NCI-H2196 (cell line): ENCODE data around the gene HOXD9.
A peak's percentile ranks its signal among the peaks of the same experiment; 100 is the strongest.

Experiments used
- DNase-seq: peaks from one replicate; lab custom pipeline; 2025; ENCODE audit not compliant: unreplicated experiment; lab: John Stamatoyannopoulos, UW

The HOXD9 gene

DNA sequence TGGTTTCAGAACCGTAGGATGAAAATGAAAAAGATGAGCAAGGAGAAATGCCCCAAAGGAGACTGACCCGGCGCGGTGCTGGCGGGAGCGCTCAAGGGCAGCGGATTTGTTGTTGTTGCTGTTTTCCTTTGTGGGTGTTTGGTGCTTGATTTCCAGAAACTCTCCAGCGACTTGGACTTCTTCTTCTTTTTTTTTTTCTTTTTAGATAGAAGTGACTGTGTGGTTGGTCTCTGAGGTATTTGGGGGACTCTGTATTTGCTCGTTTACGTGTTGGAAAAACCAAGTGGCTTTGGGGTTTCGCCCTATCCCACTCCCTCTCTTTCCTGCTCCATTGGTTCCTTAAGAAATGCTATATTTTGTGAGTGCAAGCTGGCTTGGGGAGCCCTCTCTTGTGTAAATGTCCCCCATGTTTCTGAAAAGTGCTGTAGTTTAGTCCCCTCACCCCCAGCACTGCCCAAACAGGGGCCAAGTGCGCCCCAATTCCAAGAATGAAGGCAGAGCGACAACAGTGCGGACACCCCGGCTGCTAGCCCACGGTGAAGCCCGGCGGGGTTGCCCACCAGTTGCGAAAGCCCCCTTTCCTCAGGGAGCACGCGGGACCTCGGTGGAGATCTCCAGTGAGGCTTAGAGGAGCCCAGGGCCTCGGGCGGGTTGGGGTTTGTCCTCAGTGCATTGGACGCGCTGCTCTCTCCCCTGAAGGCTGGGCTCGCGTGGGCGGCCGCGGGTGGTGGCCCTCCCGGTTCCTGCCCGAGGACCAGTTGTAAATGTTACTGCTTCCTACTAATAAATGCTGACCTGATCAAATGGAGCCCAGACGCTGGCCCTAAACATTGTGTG, 1.8 kb downstream of the HOXD9 start:
- DNase-seq: no peak

DNA sequence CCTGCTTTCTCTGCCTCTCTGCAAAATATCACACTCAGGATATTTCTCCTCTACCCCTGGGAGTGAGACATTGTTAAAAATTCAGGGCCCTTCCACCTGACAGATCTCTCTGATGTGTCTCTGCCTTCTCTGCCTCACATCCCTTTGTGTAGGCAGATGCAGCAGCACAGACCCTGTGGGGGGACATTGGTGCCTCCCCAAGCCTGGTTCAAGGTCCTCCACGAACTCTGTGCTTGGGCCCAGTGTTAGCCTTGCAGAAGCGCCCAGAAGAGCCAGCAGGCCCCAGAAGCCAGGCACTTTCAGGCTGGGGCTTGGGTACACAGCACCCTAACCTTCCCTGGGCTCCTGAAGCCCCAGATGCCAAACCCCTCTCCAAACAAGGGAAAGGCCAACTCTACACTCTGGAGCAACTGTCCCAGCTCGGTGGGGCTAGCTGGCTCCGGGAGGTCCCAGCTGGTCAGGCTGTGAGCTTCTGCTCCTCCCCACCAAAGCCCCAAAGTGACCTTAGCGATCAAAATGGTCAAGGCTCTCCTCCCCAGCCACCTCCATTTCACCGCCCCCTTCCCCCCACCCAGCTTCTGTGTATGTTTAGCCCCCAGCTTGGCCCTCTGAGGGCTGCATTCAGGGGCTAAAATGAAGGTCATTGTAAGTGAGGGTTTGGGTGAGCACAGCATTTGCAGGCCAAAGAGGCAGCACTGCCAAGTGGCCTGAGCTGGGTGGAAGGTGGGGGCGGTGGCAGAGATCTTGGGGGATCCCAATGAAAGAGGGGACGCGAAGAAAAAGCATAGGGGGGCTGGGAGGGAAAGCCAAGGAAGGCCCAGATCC, 2.6 kb downstream of the HOXD9 start:
- DNase-seq: no peak

- DNase-seq: no peak
Observed at GRCh38 chr2:176125772-176126054, 3.2 kb downstream of the HOXD9 start.

GRCh38 chr2:176126929-176127773, 4.6 kb downstream of the HOXD9 start:
- peak; percentile 84 for DNase-seq

DNA sequence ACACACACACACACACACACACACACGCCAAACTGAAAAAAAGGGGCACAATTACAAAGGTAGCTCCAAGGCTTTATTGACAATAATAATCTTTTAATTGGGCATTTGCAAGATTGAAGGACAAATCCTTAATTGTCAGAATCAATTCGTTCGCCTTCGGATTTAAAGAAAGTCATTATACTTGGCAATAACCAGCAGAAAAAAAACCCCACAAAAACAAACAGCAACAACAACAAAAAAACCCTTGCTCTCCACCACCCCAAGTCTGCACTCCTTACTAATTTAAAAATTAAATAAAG, 5.2 kb downstream of the HOXD9 start:
- no peak for DNase-seq

DNA sequence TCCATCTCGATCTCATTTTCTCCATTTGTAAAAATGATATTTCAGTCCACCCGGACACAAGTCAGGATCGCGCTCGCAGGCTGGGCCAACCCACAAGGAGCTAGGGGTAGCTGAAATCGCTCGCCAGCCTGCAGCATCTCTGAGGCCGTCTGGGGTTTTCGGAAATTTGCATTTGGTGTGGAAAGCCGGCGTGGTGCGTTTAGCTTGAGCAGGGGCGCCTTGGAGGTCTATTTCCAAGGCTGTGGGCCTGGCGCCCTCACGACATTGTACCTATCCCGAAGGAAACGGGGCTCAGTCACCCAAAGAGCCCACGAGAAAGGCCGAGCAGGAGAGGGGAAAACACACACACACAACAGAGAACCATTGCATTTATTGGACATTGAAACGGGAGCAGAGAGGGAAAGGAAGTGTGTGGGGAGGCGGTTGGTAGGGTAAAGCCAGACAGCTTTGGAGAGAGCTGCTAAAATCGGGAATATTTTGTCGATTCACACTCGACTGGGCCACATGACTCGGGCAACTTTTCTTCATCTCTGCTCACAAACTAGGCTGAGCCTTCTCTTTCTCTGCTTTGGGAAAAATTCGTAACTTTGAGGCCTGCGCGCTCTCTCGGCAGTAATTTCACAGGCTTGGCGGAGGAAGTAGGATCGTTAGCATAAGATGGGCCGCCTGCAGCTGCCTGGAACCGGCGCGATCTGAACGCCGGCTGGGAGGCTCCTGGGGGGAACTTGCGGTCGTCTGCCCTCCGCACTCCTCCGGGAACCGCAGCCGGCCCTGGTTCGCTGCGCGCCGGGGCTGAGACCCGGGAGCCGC, 5.9 kb downstream of the HOXD9 start:
- no peak for DNase-seq

DNA sequence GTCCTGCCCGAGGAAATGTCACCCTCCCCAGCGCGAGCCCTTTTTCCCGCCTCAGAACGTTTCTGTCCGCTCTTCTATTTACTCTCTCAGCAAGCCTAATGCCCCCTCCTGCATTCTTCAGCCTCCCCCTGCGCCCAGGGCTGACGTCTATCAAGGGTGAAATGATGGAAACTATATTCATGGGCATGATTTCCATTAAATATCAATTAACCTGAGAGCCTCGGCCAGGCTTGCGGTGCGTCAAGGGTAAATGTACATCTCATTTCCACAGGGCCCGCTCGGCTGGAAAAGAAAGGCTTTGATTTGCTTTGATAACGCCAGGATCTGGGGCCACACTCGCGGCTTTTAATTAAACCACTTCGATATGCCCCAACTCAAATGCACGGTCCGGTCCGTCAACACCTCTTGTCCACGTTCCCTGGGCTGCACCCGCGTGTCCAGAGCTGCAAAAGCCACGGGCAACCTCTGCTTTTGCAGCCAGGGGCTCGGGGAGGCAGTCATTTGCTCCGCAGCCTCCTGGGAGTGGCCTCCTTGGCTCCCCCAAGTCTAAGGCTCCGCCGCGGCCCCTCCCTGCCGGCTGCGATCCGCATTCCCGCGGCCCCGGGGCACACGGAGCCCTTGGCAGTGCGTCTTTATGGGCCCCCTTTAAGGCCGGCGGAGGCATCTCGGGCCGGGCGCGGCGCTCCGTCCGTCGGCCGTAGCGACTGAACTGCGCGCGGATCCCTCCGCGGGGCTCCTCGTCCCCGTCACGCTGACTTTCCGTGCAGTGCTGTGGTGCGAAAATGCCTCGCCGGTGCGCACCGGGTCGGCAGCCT, 6.7 kb downstream of the HOXD9 start, which contains the start of gene HOXD8:
HOXD8 (plus strand) TSS at position 724 of the 815 bp plus-strand sequence. CDS start 662 bp downstream, outside the sequence.
- no peak for DNase-seq

DNA sequence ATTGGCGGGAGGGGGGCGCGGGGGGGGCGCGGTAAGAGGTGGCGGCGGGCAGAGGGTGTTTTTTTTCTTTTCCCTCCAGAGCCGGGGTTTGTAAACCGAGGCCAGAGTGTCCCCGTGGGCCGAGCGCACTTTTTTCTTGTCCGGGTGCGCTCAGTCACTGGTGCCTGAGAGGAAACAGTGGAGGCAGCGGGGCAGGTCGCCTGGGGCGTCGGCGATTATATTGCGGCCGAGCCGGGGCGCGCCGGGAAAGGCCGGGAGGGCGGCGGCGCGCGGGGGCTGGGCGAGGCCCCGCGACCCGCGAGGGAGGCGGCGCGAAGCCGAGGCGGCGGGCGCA, 7.3 kb downstream of the HOXD9 start:
- no peak for DNase-seq

DNA sequence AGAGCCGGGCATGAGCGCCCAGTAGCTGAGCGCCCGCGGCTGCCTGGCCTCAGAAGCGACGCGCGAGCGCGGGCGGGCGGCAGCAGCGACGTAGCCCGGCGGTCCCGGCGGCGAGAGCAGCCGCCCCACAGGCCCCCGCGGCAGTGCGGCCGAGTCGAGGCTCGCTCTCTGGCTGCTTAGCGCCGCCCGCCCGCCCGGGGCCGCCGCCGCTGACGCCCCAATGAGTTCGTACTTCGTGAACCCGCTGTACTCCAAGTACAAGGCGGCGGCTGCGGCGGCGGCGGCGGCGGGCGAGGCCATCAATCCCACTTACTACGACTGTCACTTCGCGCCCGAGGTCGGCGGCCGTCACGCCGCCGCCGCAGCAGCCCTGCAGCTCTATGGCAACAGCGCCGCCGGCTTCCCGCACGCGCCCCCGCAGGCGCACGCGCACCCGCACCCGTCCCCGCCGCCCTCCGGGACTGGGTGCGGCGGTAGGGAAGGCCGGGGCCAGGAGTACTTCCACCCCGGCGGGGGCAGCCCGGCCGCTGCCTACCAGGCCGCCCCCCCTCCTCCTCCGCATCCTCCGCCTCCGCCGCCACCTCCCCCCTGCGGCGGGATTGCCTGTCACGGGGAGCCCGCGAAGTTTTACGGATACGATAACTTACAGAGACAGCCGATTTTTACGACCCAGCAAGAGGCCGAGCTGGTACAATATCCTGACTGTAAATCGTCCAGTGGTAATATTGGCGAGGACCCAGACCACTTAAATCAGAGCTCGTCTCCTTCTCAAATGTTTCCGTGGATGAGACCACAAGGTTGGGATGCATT, 7.8 kb downstream of the HOXD9 start:
- peak; percentile 44 for DNase-seq

DNA sequence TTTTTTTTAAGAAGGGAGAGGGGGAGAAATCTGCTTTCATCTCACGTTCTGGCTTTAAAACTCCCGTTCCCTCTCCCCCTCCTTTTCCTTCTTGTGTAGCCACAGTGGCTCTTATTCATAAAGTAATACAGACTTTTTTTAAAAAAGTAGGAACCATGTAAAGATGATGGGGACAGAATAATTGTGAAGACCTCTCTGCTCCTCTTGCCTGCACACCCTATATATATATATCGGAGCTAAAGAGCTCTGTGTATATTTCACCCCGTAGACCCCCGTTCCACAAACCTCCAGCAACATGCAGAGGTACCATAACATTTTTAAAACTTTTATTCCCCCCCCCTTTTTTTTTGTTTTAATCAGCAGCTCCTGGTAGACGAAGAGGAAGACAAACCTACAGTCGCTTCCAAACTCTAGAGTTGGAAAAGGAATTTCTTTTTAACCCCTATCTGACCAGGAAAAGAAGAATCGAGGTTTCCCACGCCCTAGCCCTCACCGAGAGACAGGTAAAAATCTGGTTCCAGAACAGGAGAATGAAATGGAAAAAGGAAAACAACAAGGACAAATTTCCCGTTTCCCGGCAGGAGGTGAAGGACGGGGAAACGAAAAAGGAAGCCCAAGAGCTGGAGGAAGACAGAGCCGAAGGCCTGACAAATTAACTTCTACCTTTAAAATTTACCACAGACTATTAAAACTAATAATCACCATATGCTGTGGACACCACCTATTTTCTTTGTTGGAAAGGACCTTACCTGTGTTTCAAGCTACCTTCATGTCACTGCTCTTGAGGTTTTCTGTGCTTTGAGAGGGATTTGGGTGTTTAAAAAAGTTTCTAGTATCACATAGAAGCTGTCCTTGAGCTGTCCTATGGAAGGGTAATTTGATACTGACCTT, 8.7 kb downstream of the HOXD9 start:
- DNase-seq: no peak

DNA sequence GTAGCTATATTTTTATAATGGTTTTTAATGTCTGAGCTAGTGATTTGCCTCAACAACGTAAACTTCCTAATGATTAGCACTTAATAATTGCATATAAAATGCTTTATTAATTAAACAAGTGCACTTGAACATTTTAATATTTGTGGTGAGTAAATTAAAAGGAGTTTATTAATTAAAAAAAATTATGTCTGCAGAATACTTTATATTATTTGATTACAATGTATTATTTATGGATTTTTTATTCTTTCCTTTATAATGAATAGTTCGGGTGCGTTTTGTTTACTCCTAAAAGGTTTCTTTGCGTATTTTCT, 9.3 kb downstream of the HOXD9 start:
- DNase-seq: no peak

- DNase-seq: no peak
Observed at GRCh38 chr2:176132205-176133171, 10.0 kb downstream of the HOXD9 start.

GRCh38 chr2:176133389-176133788, 10.9 kb downstream of the HOXD9 start:
- DNase-seq: no peak

- no peak for DNase-seq
Observed at GRCh38 chr2:176134035-176134434, 11.5 kb downstream of the HOXD9 start.

GRCh38 chr2:176135035-176135440, 12.5 kb downstream of the HOXD9 start:
- DNase-seq: peak; percentile 22

GRCh38 chr2:176136374-176137251, 14.1 kb downstream of the HOXD9 start:
- no peak for DNase-seq
